SU-DHL-6 (cell line): ENCODE measurements around the gene FAM187B.

Experiments
- H2AFZ ChIP-seq: fragments of 200-600 bp; sonication (generic); 2 replicates; pipeline ENCODE4 v1.6.1; 2014; ENCODE audit warnings: low read depth, mild to moderate bottlenecking, moderate library complexity, mixed read lengths, antibody characterized with exemption, low read length; ENCODE audit not compliant: severe bottlenecking
- H3F3A ChIP-seq: fragments of 200-600 bp; shearing (Covaris generic); 2 replicates; pipeline ENCODE4 v1.6.0; 2016; ENCODE audit warnings: antibody characterized with exemption, mild to moderate bottlenecking; ENCODE audit not compliant: insufficient read depth
- H3K27ac ChIP-seq: fragments of 200-600 bp; sonication (generic); 2 replicates; pipeline ENCODE4 v1.5.1; 2016; ENCODE audit warnings: low read depth, mild to moderate bottlenecking, low read length, moderate library complexity, mixed read lengths
- H3K27me3 ChIP-seq: fragments of 200-600 bp; sonication (generic), shearing (Covaris generic); 2 replicates; pipeline ENCODE4 v1.6.0; 2014; ENCODE audit warnings: mild to moderate bottlenecking, low read length
- H3K36me3 ChIP-seq: fragments of 200-600 bp; sonication (generic); 2 replicates; pipeline ENCODE4 v1.6.1; 2014; ENCODE audit warnings: mild to moderate bottlenecking, low read length, mixed read lengths
- H3K4me2 ChIP-seq: fragments of 300-600, 200-600 bp; shearing (Covaris generic), sonication (generic); 2 replicates; pipeline ENCODE4 v1.6.0; 2014; ENCODE audit warnings: low read length, low read depth, mild to moderate bottlenecking; ENCODE audit not compliant: poor library complexity, severe bottlenecking
- H3K4me3 ChIP-seq: fragments of 200-600 bp; sonication (generic); 2 replicates; pipeline ENCODE4 v1.5.1; 2014; ENCODE audit warnings: antibody characterized with exemption, low read length, mild to moderate bottlenecking, mixed read lengths; ENCODE audit not compliant: insufficient read depth, poor library complexity, severe bottlenecking
- H3K79me2 ChIP-seq: fragments of 200-600 bp; sonication (generic); 2 replicates; pipeline ENCODE4 v1.6.1; 2014; ENCODE audit warnings: mild to moderate bottlenecking, low read length, moderate library complexity; ENCODE audit not compliant: insufficient read depth
- H3K9ac ChIP-seq: fragments of 200-600 bp; sonication (generic); 2 replicates; pipeline ENCODE4 v1.7.0; 2014; ENCODE audit warnings: mild to moderate bottlenecking, low read length
- H3K9me2 ChIP-seq: fragments of 200-600 bp; sonication (generic); replicated peaks from 2 replicates; pipeline ENCODE4 v1.6.1; 2014; ENCODE audit warnings: low read length; ENCODE audit not compliant: insufficient read depth
- H3K9me3 ChIP-seq: fragments of 200-600 bp; sonication (generic); 2 replicates; pipeline ENCODE4 v1.6.1; 2014; ENCODE audit warnings: low read length, mixed read lengths; ENCODE audit not compliant: insufficient read depth
- H4K20me1 ChIP-seq: fragments of 200-600 bp; sonication (generic); 2 replicates; pipeline ENCODE4 v1.6.1; 2014; ENCODE audit warnings: low read depth, mild to moderate bottlenecking, antibody characterized with exemption, low read length, moderate library complexity, mixed read lengths
- CTCF ChIP-seq: fragments of 200-600 bp; sonication (generic); IDR thresholded peaks from one replicate; pipeline ENCODE4 v1.5.1; 2017; ENCODE audit warnings: antibody characterized with exemption, mild to moderate bottlenecking, low read length, moderate library complexity; ENCODE audit not compliant: insufficient read depth, poor library complexity, severe bottlenecking
- EZH2phosphoT487 ChIP-seq: fragments of 200-600 bp; sonication (generic), shearing (Covaris generic); conservative IDR thresholded peaks from 2 replicates; pipeline ENCODE4 v1.6.1; 2018; ENCODE audit warnings: mild to moderate bottlenecking, antibody characterized with exemption, low read length, moderate library complexity, mixed read lengths

Gene FAM187B

GRCh38 chr19:35249848-35250711 lies 21.5 kb upstream of the FAM187B start:
- Histone ChIP-seq H3K9me3 (no peaks in the 10 kb centered on the region), H2AFZ (no peak overlapping the region), H3K4me3 (peak overlapping the region; percentile 85), H3K9ac (peak overlapping the region; percentile 85), H4K20me1 (no peaks in the 10 kb centered on the region), H3K9me2 (no peaks in the 10 kb centered on the region), H3K27me3 (no peaks in the 10 kb centered on the region), H3K79me2 (peaks cover 16% of the 10 kb centered on the region; the same call in 1 of the 2 replicates), H3K36me3 (no peaks in the 10 kb centered on the region), H3K4me2 (peak overlapping the region; percentile 59), H3F3A (peaks cover 16% of the 10 kb centered on the region), H3K27ac (no peak overlapping the region)
- TF ChIP-seq EZH2phosphoT487, result no peak
- TF ChIP-seq CTCF, result no peak

GRCh38 chr19:35249146-35249847 lies 20.8 kb upstream of the FAM187B start:
- Histone ChIP-seq H3K27me3 (no peaks in the 10 kb centered on the region), H2AFZ (peak overlapping the region; percentile 74), H3K9me3 (no peaks in the 10 kb centered on the region), H3F3A (peaks cover 16% of the 10 kb centered on the region), H3K4me3 (peak overlapping the region; percentile 85), H3K9ac (peak overlapping the region; percentile 85), H3K36me3 (no peaks in the 10 kb centered on the region), H3K27ac (peak overlapping the region; percentile 79), H3K4me2 (peak overlapping the region; percentile 59), H3K9me2 (no peaks in the 10 kb centered on the region), H3K79me2 (peaks cover 16% of the 10 kb centered on the region; the same call in 1 of the 2 replicates), H4K20me1 (no peaks in the 10 kb centered on the region)
- no peak for TF ChIP-seq EZH2phosphoT487
- no peak for TF ChIP-seq CTCF

- Histone ChIP-seq H3K79me2 (peaks cover 16% of the 10 kb centered on the region; the same call in 1 of the 2 replicates), H3K9me3 (no peaks in the 10 kb centered on the region), H3K9ac (peak within 1 kb of the TSS; percentile 85), H3F3A (peaks cover 16% of the 10 kb centered on the region), H2AFZ (peak within 1 kb of the TSS; percentile 74), H3K9me2 (no peaks in the 10 kb centered on the region), H3K4me2 (peak within 1 kb of the TSS; percentile 59), H4K20me1 (no peaks in the 10 kb centered on the region), H3K36me3 (no peaks in the 10 kb centered on the region), H3K27me3 (no peaks in the 10 kb centered on the region), H3K27ac (peak within 1 kb of the TSS; percentile 79), H3K4me3 (peak within 1 kb of the TSS; percentile 85)
- TF ChIP-seq EZH2phosphoT487 (no peak), CTCF (no peak)
These were observed 20.0 kb upstream of the FAM187B start, which contains the start of gene LSR for GRCh38 chr19:35248310-35249145. TSS of gene LSR (plus strand) at chr19:35249002. CDS start at chr19:35249023, 21 bp downstream.
